ENCODE measurements around the gene CRYGD. TPM values are rescaled to one million over a fixed set of nuclear protein-coding genes. Genes with fewer than 3 reads are reported as not detected.
"Not testable (repeated sequence)": the region's sequence is repeated elsewhere in the genome, so short reads cannot be mapped to it uniquely, and the experiment has no call there.

CRYGD gene
- polyA plus RNA-seq, 12 donors: not detected

GRCh38 chr2:208130712-208131110 lies 6.4 kb upstream of the CRYGD start:
- DNase-seq: no peak

GRCh38 chr2:208129744-208130711 lies 5.7 kb upstream of the CRYGD start, which contains the start of gene CRYGC:
TSS of gene CRYGC (minus strand) at chr2:208129828. CDS start at chr2:208129792, 36 bp downstream.
- DNase-seq: no peak

- DNase-seq: no peak
Measured at GRCh38 chr2:208128136-208128535, 3.8 kb upstream of the CRYGD start.

GRCh38 chr2:208127090-208127489 lies 2.8 kb upstream of the CRYGD start:
- DNase-seq: no peak

- DNase-seq: no peak
Measured at GRCh38 chr2:208125251-208125650, 927 bp upstream of the CRYGD start.

- no peak for DNase-seq
Measured at GRCh38 chr2:208122248-208122647, 2.1 kb downstream of the CRYGD start.

- DNase-seq: no peak
Measured at GRCh38 chr2:208118918-208119317, 5.4 kb downstream of the CRYGD start.

GRCh38 chr2:208117390-208117789 lies 6.9 kb downstream of the CRYGD start:
- DNase-seq: not testable (repeated sequence)

- no peak for DNase-seq
Measured at GRCh38 chr2:208112969-208113368, 11.4 kb downstream of the CRYGD start.

GRCh38 chr2:208112273-208112745 lies 12.0 kb downstream of the CRYGD start:
- DNase-seq: not testable (repeated sequence)

- DNase-seq: no peak
Measured at GRCh38 chr2:208103616-208104015, 20.7 kb downstream of the CRYGD start.

GRCh38 chr2:208101716-208102631 lies 22.4 kb downstream of the CRYGD start:
- DNase-seq: no peak

GRCh38 chr2:208099682-208100470 lies 24.4 kb downstream of the CRYGD start:
- DNase-seq: no peak

- DNase-seq: not testable (repeated sequence)
Measured at GRCh38 chr2:208098701-208099100, 25.6 kb downstream of the CRYGD start.

- DNase-seq: no peak
Measured at GRCh38 chr2:208098267-208098666, 26.1 kb downstream of the CRYGD start.

GRCh38 chr2:208097801-208098200 lies 26.5 kb downstream of the CRYGD start:
- DNase-seq: no peak

GRCh38 chr2:208097313-208097712 lies 27.0 kb downstream of the CRYGD start:
- DNase-seq: no peak

GRCh38 chr2:208096080-208096479 lies 28.2 kb downstream of the CRYGD start:
- DNase-seq: no peak

- DNase-seq: no peak
Measured at GRCh38 chr2:208093128-208093527, 31.2 kb downstream of the CRYGD start.

GRCh38 chr2:208092093-208092832 lies 32.1 kb downstream of the CRYGD start:
- DNase-seq: no peak

- no peak for DNase-seq
Measured at GRCh38 chr2:208090420-208090819, 33.9 kb downstream of the CRYGD start.

Measured in muscle of arm (tissue), 12 donors.